Upper lobe of right lung (tissue), 1 donor: ENCODE data around the gene EXOC6. TPM values are rescaled to one million over a fixed set of nuclear protein-coding genes. Genes with fewer than 3 reads are reported as not detected.
A peak's percentile ranks its signal among the peaks of the same experiment; 100 is the strongest.

Experiments
- ATAC-seq: fragments of 200-7000 bp; cut with Tn5 transposase; one replicate; pipeline ENCODE4 v1.9.1; 2020; ENCODE audit warnings: mild to moderate bottlenecking, moderate library complexity
- DNase-seq: peaks from one replicate; pipeline ENCODE4 v3.0.0-alpha.2; 2020
- H3K27ac ChIP-seq: fragments of 200-600 bp; one replicate; pipeline ENCODE4 v1.8.0; 2022
- H3K27me3 ChIP-seq: fragments of 200-600 bp; one replicate; pipeline ENCODE4 v1.8.0; 2022; ENCODE audit warnings: mild to moderate bottlenecking
- H3K36me3 ChIP-seq: fragments of 200-600 bp; one replicate; pipeline ENCODE4 v1.8.0; 2022
- H3K4me1 ChIP-seq: fragments of 200-600 bp; one replicate; pipeline ENCODE4 v1.8.0; 2022
- H3K4me3 ChIP-seq: fragments of 200-600 bp; one replicate; pipeline ENCODE4 v1.8.0; 2022; ENCODE audit warnings: mild to moderate bottlenecking
- H3K9me3 ChIP-seq: fragments of 200-600 bp; one replicate; pipeline ENCODE4 v1.8.0; 2022
- intact Hi-C: fragments of 100-400 bp; cut with DNase I; formaldehyde crosslinking; loops from one replicate; pipeline ENCODE4 v1.11.0; 2022
- total RNA-seq: library from RNA; stranded (reverse); fragmentation: NEBNext Ultra II Directional; extraction: Animal tissue kit (Norgen Biotek cat#: 25700); gene quantifications from one replicate; pipeline ENCODE4 v1.2.1, GENCODE V29; 2021
- TF ChIP-seq, protein P1 (sequence below): fragments of 200-600 bp; IDR thresholded peaks from one replicate; pipeline ENCODE4 v1.8.0; 2022; ENCODE audit warnings: antibody characterized with exemption
- donor health status: DM: no; HTN: yes; CAD: no; lungs with severe emphysema.

The EXOC6 gene
- total RNA-seq, 1 donor from 2014 or later: 24.9 TPM

GRCh38 chr10:93032105-93032808 lies 183.9 kb downstream of the EXOC6 start:
- ATAC-seq (no peak), DNase-seq (no peak)
- no peaks in the 10 kb centered on the region for H3K36me3 ChIP-seq
- TF ChIP-seq, protein P1, sequence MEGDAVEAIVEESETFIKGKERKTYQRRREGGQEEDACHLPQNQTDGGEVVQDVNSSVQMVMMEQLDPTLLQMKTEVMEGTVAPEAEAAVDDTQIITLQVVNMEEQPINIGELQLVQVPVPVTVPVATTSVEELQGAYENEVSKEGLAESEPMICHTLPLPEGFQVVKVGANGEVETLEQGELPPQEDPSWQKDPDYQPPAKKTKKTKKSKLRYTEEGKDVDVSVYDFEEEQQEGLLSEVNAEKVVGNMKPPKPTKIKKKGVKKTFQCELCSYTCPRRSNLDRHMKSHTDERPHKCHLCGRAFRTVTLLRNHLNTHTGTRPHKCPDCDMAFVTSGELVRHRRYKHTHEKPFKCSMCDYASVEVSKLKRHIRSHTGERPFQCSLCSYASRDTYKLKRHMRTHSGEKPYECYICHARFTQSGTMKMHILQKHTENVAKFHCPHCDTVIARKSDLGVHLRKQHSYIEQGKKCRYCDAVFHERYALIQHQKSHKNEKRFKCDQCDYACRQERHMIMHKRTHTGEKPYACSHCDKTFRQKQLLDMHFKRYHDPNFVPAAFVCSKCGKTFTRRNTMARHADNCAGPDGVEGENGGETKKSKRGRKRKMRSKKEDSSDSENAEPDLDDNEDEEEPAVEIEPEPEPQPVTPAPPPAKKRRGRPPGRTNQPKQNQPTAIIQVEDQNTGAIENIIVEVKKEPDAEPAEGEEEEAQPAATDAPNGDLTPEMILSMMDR: no peak
- H3K4me1 ChIP-seq: no peaks in the 10 kb centered on the region
- no peak overlapping the region for H3K4me3 ChIP-seq
- intact Hi-C loops: no loop called here
- no peaks in the 10 kb centered on the region for H3K9me3 ChIP-seq
- H3K27me3 ChIP-seq: no peaks in the 10 kb centered on the region
- H3K27ac ChIP-seq: no peak overlapping the region

DNA sequence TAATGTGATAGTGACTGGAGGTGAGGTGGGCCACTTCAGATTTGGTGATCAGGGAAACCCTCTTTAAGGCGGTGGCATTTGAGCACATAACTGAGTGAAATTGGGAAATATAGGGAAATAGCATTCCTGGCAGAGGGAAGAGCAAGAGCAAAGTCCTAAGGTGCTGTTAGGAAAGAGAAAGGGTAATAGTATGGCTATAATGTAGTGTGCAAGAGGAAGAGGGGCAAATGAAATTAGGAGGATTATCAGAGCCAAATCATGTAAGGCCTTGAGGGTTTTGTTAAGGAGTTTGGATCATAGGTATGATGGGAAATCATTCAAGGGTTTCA lies 184.5 kb downstream of the EXOC6 start:
- DNase-seq: no peak
- Histone ChIP-seq H3K9me3 (no peaks in the 10 kb centered on the region), H3K4me3 (no peak overlapping the region), H3K27me3 (no peaks in the 10 kb centered on the region), H3K36me3 (no peaks in the 10 kb centered on the region), H3K27ac (no peak overlapping the region), H3K4me1 (no peaks in the 10 kb centered on the region)
- TF ChIP-seq, protein P1: no peak
- intact Hi-C loops: no loop called here
- no peak for ATAC-seq

GRCh38 chr10:93034426-93034825 lies 186.1 kb downstream of the EXOC6 start:
- TF ChIP-seq, protein P1: no peak
- Histone ChIP-seq H3K9me3 (no peaks in the 10 kb centered on the region), H3K36me3 (no peaks in the 10 kb centered on the region), H3K27me3 (no peaks in the 10 kb centered on the region), H3K4me1 (no peaks in the 10 kb centered on the region), H3K4me3 (no peak overlapping the region), H3K27ac (no peak overlapping the region)
- DNase-seq: no peak
- ATAC-seq: no peak
- intact Hi-C loops: no loop called here

GRCh38 chr10:93039110-93039509 lies 190.8 kb downstream of the EXOC6 start:
- H3K27ac ChIP-seq: no peak overlapping the region
- H3K27me3 ChIP-seq: no peaks in the 10 kb centered on the region
- ATAC-seq (no peak), DNase-seq (no peak)
- intact Hi-C loops: no loop called here
- H3K4me1 ChIP-seq: no peaks in the 10 kb centered on the region
- TF ChIP-seq, protein P1: no peak
- H3K9me3 ChIP-seq: no peaks in the 10 kb centered on the region
- no peaks in the 10 kb centered on the region for H3K36me3 ChIP-seq
- H3K4me3 ChIP-seq: no peak overlapping the region

DNA sequence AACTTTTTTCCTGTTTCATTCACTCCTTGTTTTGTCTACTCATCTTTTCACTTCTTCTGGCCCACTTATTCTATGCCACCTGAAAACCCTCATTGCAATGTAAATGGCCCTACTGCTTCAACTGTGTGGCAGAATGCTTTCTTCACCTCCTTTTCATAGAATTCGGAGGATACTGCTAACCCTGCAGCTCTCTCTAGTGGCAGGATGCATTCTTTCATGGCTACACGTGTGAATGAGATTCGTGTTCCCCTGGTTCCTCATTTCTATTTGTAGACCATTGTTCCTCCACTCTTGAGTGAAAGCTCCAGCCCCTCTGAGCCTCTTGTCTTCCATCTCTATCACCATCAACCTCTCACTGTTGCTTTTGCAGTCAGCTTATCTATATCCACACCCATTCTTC lies 191.4 kb downstream of the EXOC6 start:
- no peak overlapping the region for H3K4me3 ChIP-seq
- H3K9me3 ChIP-seq: no peaks in the 10 kb centered on the region
- H3K27me3 ChIP-seq: no peaks in the 10 kb centered on the region
- H3K27ac ChIP-seq: no peak overlapping the region
- DNase-seq (no peak), ATAC-seq (no peak)
- no peaks in the 10 kb centered on the region for H3K36me3 ChIP-seq
- H3K4me1 ChIP-seq: no peaks in the 10 kb centered on the region
- intact Hi-C loops: no loop called here
- TF ChIP-seq, protein P1: peak; percentile 21

DNA sequence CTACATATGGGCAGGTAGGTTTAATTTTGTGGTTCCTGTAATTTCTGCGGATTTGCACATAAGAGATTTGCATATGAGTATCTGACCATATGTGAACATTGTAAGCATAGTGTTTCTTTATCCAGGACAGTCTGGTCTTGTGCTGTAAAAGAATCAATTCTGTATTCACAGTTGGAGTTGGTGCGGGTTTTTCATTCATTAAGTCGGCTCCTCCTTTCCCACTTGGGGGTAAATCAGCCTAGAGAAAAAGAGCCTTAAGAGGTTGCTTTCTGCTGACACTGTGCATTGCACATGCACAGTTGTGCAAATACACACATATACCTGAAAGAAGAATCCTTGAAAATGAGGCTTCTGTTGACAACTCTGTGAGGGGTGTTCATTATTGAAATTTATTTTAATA lies 206.2 kb downstream of the EXOC6 start:
- no peak for ATAC-seq
- TF ChIP-seq, protein P1: no peak
- Histone ChIP-seq H3K27me3 (no peaks in the 10 kb centered on the region), H3K36me3 (peaks cover 7% of the 10 kb centered on the region), H3K4me3 (no peak overlapping the region), H3K9me3 (no peaks in the 10 kb centered on the region), H3K27ac (no peak overlapping the region), H3K4me1 (no peaks in the 10 kb centered on the region)
- no peak for DNase-seq
- intact Hi-C loops: no loop called here
